ENCODE data around the gene SLC25A34. TPM values are rescaled to one million over a fixed set of nuclear protein-coding genes. Genes with fewer than 3 reads are reported as not detected.

The SLC25A34 gene
- total RNA-seq, 1 donor from 2014 or later: 5.8 TPM

DNA sequence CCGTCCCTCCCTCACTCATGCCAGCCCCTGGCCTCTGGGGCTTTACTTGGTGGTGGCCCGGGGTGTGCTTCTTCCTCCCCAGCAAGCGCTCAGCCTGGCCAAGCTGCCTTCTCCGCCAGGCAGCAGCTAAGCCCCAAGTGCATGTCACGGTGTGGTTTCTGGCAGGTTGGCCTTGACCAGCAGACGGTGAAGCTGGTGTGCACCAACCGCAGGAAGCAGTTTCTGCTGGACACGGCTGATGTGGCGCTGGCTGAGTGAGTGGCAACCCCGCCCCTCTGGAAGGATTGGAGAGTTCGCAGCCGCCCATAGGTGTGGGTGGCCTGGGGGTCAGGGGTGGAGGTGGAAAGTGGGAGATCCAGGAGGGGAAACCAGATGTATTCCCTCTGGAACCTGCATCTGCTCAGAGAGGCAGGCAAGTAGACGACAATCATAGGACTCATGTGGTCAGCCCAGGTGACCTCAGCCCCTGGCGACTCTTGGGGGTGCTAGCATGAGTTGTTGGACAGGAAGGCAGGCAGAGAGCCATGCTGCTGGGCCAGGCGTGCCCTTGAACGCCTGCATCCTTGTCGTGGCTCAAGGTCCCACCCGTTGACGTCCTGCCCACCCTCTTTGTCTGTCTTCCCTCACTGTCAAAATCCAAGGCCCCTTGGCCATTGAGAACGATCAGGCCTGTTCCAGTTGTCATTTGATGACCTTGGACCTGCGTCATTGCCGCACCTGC is 7.0 kb upstream of the SLC25A34 start:
- no peak for DNase-seq
- Mint-ChIP-seq H3K36me3 (ENCODE audit: low read depth) (peaks cover 79% of the 10 kb centered on the region), H3K4me1 (no peaks in the 10 kb centered on the region), H3K27me3 (no peaks in the 10 kb centered on the region), H3K27ac (no peak overlapping the region), H3K4me3 (no peak overlapping the region), H3K9me3 (no peaks in the 10 kb centered on the region)
- no peak for ATAC-seq (ENCODE audit: low read depth)
- CTCF ChIA-PET: no interaction called here
- TF ChIP-seq, protein P1, sequence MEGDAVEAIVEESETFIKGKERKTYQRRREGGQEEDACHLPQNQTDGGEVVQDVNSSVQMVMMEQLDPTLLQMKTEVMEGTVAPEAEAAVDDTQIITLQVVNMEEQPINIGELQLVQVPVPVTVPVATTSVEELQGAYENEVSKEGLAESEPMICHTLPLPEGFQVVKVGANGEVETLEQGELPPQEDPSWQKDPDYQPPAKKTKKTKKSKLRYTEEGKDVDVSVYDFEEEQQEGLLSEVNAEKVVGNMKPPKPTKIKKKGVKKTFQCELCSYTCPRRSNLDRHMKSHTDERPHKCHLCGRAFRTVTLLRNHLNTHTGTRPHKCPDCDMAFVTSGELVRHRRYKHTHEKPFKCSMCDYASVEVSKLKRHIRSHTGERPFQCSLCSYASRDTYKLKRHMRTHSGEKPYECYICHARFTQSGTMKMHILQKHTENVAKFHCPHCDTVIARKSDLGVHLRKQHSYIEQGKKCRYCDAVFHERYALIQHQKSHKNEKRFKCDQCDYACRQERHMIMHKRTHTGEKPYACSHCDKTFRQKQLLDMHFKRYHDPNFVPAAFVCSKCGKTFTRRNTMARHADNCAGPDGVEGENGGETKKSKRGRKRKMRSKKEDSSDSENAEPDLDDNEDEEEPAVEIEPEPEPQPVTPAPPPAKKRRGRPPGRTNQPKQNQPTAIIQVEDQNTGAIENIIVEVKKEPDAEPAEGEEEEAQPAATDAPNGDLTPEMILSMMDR (IDR thresholded peaks at IDR 0.05): no peak
- intact Hi-C loops (cut with micrococcal nuclease): no loop called here
- POLR2A ChIA-PET: no interaction called here

DNA sequence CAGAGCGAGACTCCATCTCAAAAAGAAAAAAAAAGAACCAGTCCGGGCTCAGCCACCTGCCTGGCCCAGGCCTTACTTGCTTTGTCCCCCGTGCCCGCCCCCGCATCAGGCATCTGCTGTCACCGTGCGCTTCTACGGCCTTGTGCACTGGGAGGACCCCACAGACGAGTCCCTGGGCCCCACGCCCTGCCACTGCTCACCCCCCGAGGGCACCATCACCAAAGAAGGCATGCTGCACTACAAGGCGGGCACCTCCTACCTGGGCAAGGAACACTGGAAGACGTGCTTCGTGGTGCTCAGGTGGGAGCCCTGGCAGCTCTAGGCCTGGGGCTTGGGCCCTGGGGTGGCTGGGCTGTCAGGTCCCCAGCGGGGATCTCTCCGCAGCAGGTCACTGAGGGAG is 5.6 kb upstream of the SLC25A34 start:
- POLR2A ChIA-PET: interaction anchor here (1.0 kb wide), 1 partner anchor 8 kb away, joined by 3 read pairs; no protein-coding TSS in a partner anchor

DNA sequence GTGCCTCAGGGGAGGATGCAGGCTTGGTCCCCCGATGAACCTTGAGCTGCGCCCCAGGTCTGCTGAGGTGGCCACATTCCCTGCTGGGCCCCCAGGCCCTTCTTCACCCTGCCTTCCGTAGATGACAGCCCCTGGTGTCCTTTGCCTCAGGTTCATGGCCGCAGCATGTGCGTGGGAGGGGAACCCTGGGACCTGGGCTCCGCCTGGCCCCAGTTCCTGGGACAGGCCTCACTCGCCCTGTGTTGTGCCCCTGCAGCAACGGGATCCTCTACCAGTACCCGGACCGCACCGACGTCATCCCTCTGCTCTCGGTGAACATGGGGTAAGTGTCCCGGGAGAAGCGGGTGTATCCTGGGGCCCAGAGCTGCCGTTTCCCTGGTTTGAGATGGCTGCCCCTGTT is 5.1 kb upstream of the SLC25A34 start:
- H3K4me3 Mint-ChIP-seq: no peak overlapping the region
- H3K27me3 Mint-ChIP-seq: no peaks in the 10 kb centered on the region
- H3K4me1 Mint-ChIP-seq: peaks cover 5% of the 10 kb centered on the region
- intact Hi-C loops (cut with micrococcal nuclease): no loop called here
- no peaks in the 10 kb centered on the region for H3K9me3 Mint-ChIP-seq
- DNase-seq: no peak
- no peak for ATAC-seq (ENCODE audit: low read depth)
- ChIA-PET CTCF (no interaction called here), POLR2A (interaction anchor here (1.0 kb wide), 1 partner anchor 9 kb away, joined by 3 read pairs; no protein-coding TSS in a partner anchor)
- peaks cover 74% of the 10 kb centered on the region for H3K36me3 Mint-ChIP-seq (ENCODE audit: low read depth)
- TF ChIP-seq, protein P1 (IDR thresholded peaks at IDR 0.05): no peak
- H3K27ac Mint-ChIP-seq: no peak overlapping the region

More for the DNA sequence above, 5.6 kb upstream of the SLC25A34 start:
- TF ChIP-seq, protein P1 (IDR thresholded peaks at IDR 0.05): no peak
- Mint-ChIP-seq H3K27me3 (no peaks in the 10 kb centered on the region), H3K9me3 (no peaks in the 10 kb centered on the region), H3K27ac (no peak overlapping the region), H3K4me1 (peaks cover 3% of the 10 kb centered on the region), H3K36me3 (ENCODE audit: low read depth) (peaks cover 78% of the 10 kb centered on the region), H3K4me3 (no peak overlapping the region)
- CTCF ChIA-PET: no interaction called here
- intact Hi-C loops (cut with micrococcal nuclease): no loop called here
- no peak for DNase-seq
- no peak for ATAC-seq (ENCODE audit: low read depth)

DNA sequence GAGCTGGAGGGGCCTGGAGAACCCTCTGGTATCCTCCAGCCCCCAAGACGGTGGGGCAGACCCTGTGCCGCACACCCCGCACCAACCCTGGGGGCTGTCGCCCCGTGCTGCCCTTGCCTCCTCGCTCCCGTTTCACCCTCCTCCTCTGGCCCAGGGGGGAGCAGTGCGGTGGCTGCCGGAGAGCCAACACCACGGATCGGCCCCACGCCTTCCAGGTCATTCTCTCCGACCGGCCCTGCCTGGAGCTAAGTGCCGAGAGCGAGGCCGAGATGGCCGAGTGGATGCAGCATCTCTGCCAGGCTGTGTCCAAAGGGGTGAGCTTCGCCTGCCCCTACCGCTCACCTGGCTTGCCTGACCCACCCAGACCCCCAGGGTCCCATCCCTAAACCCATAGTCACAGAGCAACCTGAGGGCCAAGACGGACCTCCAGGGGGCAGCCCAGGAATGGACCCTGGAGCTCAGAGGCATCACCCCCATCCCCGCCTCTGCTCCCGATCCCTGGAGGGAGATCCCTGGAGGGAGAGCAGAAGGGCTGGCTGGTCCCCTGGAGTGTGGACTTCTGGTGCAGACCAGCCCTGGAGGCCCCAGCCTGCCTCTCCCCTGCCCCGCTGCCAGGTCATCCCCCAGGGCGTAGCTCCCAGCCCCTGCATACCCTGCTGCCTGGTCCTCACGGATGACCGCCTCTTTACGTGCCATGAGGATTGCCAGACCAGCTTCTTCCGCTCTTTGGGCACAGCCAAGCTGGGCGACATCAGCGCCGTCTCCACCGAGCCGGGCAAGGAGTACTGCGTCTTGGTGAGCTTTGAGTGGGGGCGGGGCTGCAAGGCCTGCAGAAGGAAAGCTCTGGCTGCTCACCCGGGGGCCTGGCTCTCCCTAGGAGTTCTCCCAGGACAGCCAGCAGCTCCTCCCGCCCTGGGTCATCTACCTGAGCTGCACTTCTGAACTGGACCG is 4.0 kb upstream of the SLC25A34 start:
- no peaks in the 10 kb centered on the region for H3K27me3 Mint-ChIP-seq
- no peaks in the 10 kb centered on the region for H3K9me3 Mint-ChIP-seq
- DNase-seq (no peak), ATAC-seq (ENCODE audit: low read depth) (no peak)
- H3K36me3 Mint-ChIP-seq (ENCODE audit: low read depth): peaks cover 64% of the 10 kb centered on the region
- intact Hi-C loops (cut with micrococcal nuclease): no loop called here
- no peak overlapping the region for H3K27ac Mint-ChIP-seq
- TF ChIP-seq, protein P1 (IDR thresholded peaks at IDR 0.05): no peak
- ChIA-PET CTCF (no interaction called here), POLR2A (interaction anchor here (0.6 kb wide), 1 partner anchor 19 kb away, joined by 4 read pairs; no protein-coding TSS in a partner anchor)
- peaks cover 5% of the 10 kb centered on the region for H3K4me1 Mint-ChIP-seq
- H3K4me3 Mint-ChIP-seq: no peak overlapping the region

DNA sequence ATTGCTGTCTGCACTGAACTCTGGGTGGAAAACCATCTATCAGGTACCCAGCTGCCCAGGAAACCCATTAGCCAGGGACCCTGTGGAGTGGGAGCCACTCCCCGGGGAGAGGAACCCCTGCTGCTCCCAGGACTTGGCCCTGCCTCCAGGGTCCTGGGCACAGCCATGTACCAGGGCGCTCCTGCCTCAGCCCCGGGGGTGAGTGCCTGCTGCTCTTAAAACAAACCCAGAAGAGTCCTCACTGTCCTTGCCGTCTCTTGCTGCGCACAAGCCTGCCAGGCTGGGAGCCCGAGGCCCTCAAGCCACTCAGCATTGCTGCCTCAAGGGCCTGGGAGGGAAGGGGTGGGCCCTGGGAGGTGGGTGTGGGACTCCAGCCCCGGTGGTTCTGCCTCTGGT is 3.4 kb upstream of the SLC25A34 start:
- Mint-ChIP-seq H3K36me3 (ENCODE audit: low read depth) (peaks cover 58% of the 10 kb centered on the region), H3K4me1 (peaks cover 5% of the 10 kb centered on the region), H3K27ac (no peak overlapping the region), H3K9me3 (no peaks in the 10 kb centered on the region), H3K27me3 (no peaks in the 10 kb centered on the region), H3K4me3 (no peak overlapping the region)
- no peak for DNase-seq
- ChIA-PET POLR2A (no interaction called here), CTCF (no interaction called here)
- TF ChIP-seq, protein P1 (IDR thresholded peaks at IDR 0.05): no peak
- no peak for ATAC-seq (ENCODE audit: low read depth)
- intact Hi-C loops (cut with micrococcal nuclease): no loop called here

All from activated B cell treated with CpG ODN at 0.5 μM for 24 hours (primary cell).